Muscle of back (tissue), 13 donors: Measurements from ENCODE around the gene DEPDC1. TPM values are rescaled to one million over a fixed set of nuclear protein-coding genes. Genes with fewer than 3 reads are reported as not detected.
"Not testable (repeated sequence)": the region's sequence is repeated elsewhere in the genome, so short reads cannot be mapped to it uniquely, and the experiment has no call there.

Experiments used
- DNase-seq, 3 donors: peaks; one replicate each; pipeline versions ENCODE4 v3.0.0 to v3.0.0-alpha.2; 2013
- long read RNA-seq, 9 donors: transcript quantifications; one replicate each; lab custom pipeline, GENCODE V29; 2026
- polyA plus RNA-seq, 10 donors: library from polyadenylated mRNA; unstranded; fragments of 120-200 nt; gene quantifications; one replicate each; pipeline ENCODE4 v1.2.1, GENCODE V29; 2013; ENCODE audit not compliant: insufficient read length in 10 of 10

The DEPDC1 gene, protein sequence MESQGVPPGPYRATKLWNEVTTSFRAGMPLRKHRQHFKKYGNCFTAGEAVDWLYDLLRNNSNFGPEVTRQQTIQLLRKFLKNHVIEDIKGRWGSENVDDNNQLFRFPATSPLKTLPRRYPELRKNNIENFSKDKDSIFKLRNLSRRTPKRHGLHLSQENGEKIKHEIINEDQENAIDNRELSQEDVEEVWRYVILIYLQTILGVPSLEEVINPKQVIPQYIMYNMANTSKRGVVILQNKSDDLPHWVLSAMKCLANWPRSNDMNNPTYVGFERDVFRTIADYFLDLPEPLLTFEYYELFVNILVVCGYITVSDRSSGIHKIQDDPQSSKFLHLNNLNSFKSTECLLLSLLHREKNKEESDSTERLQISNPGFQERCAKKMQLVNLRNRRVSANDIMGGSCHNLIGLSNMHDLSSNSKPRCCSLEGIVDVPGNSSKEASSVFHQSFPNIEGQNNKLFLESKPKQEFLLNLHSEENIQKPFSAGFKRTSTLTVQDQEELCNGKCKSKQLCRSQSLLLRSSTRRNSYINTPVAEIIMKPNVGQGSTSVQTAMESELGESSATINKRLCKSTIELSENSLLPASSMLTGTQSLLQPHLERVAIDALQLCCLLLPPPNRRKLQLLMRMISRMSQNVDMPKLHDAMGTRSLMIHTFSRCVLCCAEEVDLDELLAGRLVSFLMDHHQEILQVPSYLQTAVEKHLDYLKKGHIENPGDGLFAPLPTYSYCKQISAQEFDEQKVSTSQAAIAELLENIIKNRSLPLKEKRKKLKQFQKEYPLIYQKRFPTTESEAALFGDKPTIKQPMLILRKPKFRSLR
- polyA plus RNA-seq = 10 to 100 TPM in 2 of 10 donors, 1 to 10 TPM in 8; 5.6 to 16.1 (median 9.3) TPM
- long read RNA-seq, donor 1, full-length matches to known transcripts = 1 of 1 reads
- long read RNA-seq, donor 1, partial matches to known transcripts = 0 of 1 reads
- long read RNA-seq, donor 1, other reads (novel, unspliced or antisense) = 0 of 1 reads
- long read RNA-seq, donor 2 = 0 reads
- long read RNA-seq, donor 3 = 0 reads
- long read RNA-seq, donor 4, full-length matches to known transcripts = 2 of 2 reads
- long read RNA-seq, donor 4, partial matches to known transcripts = 0 of 2 reads
- long read RNA-seq, donor 4, other reads (novel, unspliced or antisense) = 0 of 2 reads
- long read RNA-seq, donor 5, full-length matches to known transcripts = 1 of 1 reads
- long read RNA-seq, donor 5, partial matches to known transcripts = 0 of 1 reads
- long read RNA-seq, donor 5, other reads (novel, unspliced or antisense) = 0 of 1 reads
- long read RNA-seq, donor 6 = 0 reads
- long read RNA-seq, donor 7, full-length matches to known transcripts = 2 of 2 reads
- long read RNA-seq, donor 7, partial matches to known transcripts = 0 of 2 reads
- long read RNA-seq, donor 7, other reads (novel, unspliced or antisense) = 0 of 2 reads
- long read RNA-seq, donor 8, full-length matches to known transcripts = 1 of 1 reads
- long read RNA-seq, donor 8, partial matches to known transcripts = 0 of 1 reads
- long read RNA-seq, donor 8, other reads (novel, unspliced or antisense) = 0 of 1 reads
- long read RNA-seq, donor 9 = 0 reads

DNA sequence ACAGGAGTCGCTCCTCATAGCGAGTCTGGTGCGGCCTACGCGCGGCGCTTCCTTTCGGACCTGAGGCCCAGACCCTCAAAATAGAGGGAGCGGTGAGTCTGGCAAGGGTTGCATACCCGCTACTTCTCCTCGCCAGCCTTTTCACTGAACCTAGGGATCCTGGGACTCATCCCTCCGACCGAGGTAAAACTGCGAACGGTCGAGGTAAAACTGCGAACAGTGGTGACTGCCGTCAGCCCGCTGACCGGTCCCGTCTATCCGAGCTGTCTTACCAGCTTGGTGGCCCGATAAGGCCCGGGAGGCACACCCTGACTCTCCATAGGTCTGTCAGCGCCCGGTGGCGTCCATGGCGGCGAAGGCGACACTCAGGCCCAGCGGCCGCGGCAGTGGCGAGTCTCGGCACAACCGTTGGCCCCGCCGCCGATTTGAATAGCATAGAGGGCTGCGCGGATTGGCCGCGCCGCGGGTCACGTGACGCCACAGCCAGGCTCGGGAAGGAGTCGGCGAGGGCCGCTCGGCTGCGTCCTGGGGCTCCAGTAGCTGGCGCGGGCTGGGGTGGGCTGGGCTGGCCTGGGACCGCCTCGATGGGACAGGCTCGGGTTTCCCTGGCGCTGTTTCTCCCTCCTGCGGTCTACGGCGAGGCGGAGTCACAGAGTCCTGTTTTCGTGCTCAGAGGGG, at the start of gene DEPDC1:
Gene DEPDC1, minus strand, starts transcription at position 403 of the 678 bp plus-strand sequence. Its CDS starts 83 bp downstream, at position 320.
- peak; percentile 95 to 99 (median 98) for DNase-seq

DNA sequence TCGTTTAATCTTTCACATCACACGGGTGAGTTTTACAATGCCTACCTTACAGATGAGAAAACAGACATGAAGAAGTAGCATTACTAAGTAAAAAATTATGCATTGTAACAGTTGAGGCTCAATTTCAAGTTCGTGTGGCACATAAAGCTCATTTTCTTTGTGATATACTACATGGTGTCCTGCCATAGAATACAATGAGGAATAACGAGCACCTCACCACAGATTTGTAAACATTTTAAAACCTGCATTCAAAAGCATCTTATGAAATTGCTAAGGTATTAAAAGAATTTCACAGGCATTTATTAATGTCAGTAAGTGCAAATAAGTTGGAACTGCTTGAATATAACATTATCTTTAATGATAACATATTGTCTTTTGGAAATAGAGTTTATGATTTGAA, 47.8 kb upstream of the DEPDC1 start:
- DNase-seq = no peak

DNA sequence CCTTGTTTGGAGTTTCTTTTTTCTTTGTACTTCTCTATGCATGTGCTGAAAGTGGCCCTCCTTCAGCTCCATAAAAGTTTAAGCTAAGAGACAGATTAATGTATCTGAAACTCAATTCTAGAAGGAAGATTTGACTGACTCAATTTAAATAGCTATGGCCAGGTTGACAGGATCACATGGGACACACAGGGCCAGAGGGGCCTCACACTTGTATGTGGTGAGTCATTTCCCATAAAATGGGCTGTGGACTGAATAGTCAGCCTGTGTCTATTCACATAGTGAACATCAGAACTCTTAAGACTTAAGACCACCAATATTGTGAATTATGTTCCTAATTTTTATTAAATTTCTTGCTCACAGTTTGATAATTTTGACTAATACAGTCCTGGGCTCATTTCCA, 45.7 kb upstream of the DEPDC1 start:
- no peak for DNase-seq

DNA sequence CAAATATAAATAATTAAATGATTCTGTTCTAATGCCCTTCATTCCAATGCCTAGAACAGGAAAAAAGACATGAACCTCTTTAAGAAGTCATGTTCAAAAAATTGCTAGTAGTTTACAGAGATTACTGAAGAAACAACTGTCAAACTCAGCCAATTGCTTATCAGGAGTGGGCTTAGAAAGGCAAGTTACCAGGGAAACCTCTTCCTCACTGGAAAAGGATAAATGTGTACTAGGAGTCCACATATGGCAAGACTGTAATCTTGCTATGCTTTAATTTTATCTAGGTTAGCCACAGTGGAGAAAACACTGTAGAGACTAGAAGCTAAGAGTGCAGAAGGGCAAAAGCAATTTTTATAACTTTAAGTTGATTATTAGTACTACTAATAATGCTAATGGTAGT, 42.1 kb upstream of the DEPDC1 start:
- no peak for DNase-seq

DNA sequence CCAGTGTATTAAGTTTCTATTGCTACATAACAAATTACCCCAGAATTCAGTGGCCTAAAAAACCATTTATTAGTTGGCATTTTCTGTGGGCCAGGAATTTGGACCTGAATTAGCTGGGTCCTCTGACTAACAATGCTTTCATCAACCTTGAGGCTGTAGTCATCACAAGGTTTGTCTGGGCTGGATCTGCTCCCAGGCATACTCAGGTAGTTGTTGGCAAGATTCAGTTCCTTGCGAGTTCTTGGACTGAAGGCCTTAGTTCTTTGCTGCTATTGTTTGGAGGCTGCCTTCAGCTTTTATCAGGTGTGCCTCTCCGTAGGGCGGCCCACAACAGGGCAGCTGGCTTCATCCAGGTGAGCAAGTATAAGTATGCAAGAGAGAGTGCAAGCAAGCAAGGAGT, 31.4 kb upstream of the DEPDC1 start:
- DNase-seq = no peak

DNA sequence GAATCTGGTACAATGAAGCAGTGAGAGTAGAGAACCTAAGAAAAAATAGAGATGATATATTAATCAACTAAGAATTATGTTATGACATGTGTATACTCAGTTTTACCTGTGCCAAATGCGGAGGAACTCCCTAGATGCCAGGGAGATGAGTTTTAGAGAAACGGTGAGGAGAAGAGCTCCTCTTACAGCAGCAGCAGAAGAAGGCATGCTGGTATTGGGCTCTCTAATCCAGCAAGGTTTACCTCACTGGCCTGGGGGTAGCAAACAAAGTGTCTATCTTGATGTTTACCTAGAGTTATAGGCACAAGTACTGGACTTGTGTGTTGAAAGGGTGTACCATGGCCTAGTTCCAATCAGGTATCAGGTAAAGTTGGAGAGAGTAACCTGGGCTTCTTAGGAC, 28.9 kb upstream of the DEPDC1 start:
- DNase-seq = no peak

DNA sequence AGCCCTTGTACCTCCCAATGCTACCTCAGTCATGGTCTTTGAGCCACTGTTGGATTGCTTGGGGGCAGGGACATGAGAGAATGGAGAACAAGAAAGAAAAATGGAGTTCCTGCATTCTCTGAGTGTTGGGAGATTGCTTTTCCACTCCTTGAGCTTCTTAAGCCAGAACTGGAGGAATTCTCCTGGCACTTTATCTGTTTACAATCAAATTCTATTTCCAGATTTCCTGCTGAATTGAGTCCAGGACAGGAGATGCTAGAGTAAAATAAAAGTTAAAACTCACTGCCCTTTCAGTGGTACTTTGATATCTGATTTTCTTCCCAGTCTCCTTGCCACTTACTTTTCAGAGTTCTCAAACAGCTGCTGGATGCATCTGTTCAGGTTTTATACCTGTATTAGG, 24.4 kb upstream of the DEPDC1 start:
- DNase-seq = peak in 2 of 3 donors; percentile 21 to 43

DNA sequence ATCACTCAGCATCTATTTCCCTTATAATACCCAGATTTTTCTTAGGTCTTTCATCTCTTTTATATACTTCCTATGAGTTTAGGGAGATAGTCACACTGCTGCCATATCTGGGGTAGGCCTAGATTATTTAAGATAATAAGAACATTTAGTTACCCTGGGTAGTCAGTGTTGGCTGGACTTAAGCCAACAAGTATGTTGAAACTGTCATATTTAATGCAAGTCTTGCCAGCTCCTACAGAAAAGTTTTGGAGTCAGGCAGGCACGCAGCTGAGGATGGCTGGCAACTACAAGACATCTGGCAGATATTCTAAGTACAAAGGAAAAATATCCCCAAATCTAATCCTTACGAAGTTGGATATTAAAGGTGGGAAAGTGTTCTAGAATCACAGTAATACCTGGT, 19.2 kb upstream of the DEPDC1 start:
- DNase-seq = peak in 1 of 3 donors; percentile 2

DNA sequence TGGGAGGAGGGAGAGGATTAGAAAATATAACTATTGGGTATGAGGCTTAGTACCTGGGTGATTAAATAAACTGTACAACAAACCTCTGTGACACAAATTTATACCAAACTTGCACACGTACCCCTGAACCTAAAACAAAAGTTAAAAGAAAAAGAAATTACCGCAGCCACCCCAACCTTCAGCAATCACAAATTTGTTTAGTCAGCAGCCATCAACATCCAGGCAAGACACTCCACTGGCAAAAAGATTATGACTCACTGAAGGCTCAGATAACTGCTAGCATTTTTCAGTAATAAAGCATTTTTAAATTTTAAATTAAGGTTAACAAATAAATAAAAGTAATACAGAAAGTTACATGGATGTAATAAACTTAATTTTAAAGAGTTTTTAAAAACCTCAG, 14.4 kb upstream of the DEPDC1 start:
- DNase-seq = no peak

DNA sequence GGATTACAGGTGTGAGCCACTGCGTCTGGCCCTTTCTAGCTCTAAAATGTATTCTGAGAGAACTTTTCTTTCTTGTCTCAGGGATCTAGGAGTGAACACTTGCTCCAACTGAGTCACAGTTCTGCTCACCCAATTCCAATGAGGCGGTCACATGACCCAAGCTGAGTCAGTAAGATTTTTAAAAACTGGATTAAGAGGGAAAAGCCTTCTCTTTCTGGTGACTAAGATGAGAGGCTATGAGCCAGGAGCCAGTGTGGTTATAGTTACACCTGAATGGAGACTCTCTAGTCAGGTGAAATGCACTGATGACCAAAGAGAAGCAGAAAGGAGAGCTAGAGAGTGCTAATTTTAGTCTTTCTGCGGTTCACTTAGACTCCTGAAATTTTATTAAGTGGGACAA, 9.5 kb upstream of the DEPDC1 start:
- no peak for DNase-seq

DNA sequence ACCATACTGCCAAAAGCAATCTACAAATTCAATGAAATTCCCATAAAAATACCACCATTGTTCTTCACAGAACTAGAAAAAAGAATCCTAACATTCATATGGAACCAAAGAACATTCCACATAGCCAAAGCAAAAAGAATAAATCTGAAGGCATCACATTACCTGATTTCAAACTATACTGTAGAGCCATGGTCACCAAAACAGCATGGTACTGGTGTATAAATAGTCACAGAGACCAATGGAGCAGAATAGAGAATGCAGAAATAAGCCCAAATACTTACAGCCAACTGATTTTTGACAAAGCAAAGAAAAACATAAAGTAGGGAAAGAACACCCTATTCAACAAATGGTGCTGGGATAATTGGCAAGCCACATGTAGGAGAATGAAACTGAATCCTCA, 6.2 kb upstream of the DEPDC1 start:
- no peak for DNase-seq

DNA sequence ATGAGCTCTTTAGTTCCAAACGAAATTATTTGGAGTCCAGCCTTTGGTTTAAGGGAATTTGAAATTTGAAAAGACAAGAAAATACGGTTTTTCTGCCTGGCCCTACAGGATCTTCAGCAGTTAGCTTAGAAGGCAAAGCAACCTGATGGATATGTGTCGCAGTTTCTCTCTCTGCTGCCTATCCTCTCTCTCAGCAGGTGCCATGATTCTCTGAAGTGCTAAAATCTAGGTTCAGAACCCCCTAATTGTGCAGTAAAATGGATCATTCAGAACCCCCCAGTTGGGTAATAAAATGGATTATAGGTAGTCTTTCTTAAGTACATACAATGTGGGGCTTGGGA, 446 bp upstream of the DEPDC1 start:
- no peak for DNase-seq

DNA sequence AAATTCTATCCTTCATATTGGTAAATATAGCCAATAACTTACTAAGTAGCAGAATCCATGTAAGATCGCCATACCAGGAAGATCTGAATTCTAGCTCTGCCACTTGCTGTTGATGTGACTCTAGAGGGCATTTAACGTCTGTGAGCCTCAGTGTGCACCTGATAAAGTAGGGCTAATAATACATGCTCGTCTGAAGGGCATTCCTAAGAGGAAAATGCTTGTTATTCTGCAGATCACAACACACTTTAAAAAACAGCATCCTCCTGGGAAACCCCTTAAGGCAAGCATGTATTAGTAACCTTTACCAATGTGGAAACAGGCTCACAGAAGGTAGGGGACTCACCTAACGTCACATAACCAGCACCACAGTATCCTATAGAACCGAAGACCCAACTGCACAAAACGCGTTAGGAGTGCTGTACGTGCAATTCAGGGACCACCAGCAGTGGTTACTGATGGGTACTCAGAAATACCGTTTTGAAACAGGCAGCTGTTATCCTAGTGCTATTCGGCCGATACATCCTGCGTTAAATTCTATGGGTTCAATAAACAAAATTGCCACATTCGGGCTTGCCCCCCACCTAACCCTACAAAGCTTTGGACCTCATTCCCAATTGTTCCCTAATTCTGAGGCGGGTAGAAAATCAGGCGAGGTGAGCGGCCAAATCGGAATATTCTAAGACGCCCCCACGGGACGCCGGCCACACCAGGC, 758 bp downstream of the DEPDC1 start:
- no peak for DNase-seq

DNA sequence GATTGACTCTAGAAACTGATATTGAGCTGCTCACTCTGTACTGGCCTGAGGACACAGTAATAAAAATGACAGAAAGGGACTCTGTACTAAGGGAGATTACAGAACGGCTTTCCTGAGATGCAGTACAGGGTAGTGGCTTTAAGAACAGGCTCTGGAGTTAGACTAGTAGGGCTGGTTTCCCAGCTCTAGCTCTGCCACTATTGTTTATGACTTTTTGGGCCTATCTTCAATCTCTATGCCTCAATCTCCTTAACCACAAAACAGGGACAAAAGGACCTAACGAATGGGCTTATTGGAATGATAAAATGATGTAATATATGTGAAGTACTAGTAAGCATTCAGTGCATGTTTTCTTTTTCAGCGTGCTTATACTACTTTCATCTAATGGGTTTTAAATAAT, 1.4 kb downstream of the DEPDC1 start:
- no peak for DNase-seq

DNA sequence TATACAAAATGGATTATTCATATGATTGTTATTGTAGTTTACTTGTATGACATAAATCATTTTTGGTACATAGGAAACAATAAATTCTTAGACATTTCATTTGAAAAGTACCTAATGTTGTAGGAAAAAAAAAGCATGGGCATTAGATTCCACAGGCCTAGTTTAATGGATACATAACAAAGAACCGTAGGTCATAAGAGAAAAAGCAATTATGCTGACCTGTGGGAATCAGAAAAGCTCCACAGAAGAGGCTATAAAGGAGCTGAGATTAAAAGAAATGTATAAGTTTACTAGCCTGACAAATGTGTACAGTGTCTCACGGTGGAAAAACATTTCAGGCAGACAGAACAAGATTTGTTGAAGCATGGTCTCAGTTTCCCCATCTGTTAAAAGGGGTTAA, 3.7 kb downstream of the DEPDC1 start:
- no peak for DNase-seq

DNA sequence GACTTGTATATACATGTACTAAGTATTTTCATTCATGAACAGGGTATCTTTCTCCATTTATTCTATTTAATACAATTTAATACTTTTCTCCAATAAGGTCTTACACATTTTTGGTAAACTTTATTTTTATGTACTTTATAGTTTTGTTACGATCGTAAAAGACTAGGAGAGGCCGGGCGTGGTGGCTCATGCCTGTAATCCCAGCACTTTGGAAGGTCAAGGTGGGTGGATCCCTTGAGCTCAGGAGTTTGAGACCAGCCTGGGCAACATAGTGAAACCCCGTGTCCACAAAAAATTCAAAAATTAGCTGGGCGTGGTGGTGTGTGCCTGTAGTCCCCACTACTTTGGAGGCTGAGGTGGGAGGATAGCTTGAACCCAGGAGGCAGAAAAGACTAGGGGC, 4.6 kb downstream of the DEPDC1 start:
- DNase-seq = not testable (repeated sequence)

DNA sequence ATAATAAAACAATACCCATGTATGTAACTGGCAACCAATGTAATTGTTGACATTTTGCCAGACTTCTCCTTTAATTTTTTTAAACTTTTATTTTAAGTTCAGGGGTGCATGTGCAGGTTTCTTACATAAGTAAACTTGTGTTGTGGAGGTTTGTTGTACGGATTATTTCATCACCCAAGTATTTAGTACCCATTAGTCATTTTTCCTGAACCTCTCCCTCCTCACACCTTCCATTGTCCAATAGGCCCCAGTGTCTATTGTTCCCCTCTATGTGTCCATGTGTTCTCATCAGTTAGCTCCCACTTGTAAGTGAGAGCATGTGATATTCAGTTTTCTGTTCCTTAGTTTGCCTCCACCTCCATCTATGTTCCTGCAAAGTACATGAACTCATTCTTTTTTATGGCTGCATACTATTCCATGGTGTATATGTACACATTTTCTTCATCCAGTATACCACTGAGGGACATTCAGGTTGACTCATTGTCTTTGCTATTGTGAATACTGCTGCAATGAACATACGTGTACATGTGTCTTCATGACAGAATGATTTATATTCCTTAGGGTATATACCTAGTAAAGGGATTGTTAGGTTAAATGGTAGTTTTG, 6.7 kb downstream of the DEPDC1 start:
- no peak for DNase-seq

DNA sequence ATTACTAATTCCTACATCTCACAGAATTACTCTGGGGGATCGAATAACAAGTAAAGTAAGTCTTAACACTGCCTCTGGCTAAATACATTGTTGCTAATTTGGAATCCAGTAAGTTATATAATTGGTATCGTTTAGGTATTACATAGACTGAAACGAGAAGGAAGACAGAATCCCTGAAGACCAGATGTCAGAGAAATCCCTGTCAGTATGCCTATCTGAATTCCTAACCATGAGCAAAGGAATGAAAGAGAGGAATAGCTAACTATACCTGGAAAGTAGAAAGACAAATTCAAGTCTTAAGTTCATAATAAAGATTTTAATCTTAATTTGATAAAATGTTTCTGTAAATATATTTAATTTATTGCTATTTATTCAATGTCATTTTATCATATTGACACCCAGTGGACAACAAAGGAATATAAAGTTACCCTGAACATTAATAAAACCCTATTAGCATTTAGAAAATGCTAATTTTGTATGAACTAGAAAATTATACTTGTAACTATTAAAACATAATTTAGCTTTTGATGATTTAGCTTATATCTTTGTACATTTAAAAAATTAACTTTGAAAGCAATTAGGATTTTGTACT, 11.4 kb downstream of the DEPDC1 start:
- DNase-seq = no peak

DNA sequence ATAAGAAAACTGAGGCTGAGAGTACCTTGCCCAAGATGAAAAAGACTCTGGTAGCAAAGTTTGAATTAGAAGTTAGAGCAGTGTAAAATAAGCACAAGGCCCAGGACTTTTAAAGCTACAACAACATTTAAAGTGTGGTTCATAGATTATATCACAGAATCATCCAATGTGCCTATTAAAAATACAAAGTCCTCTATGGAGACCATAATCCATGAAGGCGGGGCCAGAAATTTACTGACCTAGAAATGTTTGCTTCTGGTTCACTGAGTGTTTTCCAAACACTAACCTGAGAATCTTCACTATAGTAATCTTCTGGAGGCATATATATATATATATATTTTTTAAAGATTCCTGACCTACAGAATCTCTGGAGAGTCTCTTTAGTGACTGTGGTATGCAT, 12.3 kb downstream of the DEPDC1 start:
- no peak for DNase-seq
